ENCODE results near the gene SLC17A3. TPM values are rescaled to one million over a fixed set of nuclear protein-coding genes. Genes with fewer than 3 reads are reported as not detected.

SLC17A3 gene
- total and polyA plus RNA-seq, 9 of the 15 experiments (the other 6 are each of a cell fraction or from before 2014, with no cell fraction given), result 0.04 to 0.08 TPM; not detected in 7

GRCh38 chr6:25883991-25884390 lies 9.9 kb upstream of the SLC17A3 start:
- in situ Hi-C loops (cut with MboI) (no loop called here), intact Hi-C loops (cut with micrococcal nuclease) (no loop called here)
- POLR2A ChIA-PET, result no interaction called here
- BruUV-seq (replicated peaks), result no TSS peak
- Histone ChIP-seq H3K4me2 (ENCODE audit: insufficient read depth, low read length) (no peak overlapping the region), H4K20me1 (replicated peaks; ENCODE audit: control insufficient read depth, insufficient read depth, low read length) (no peaks in the 10 kb centered on the region), H3K79me2 (ENCODE audit: control insufficient read depth, insufficient read depth, low read length) (no peaks in the 10 kb centered on the region), H2AFZ (ENCODE audit: low read depth, low read length) (no peak overlapping the region), H3K36me3 (ENCODE audit: control insufficient read depth, insufficient read depth, low read length) (no peaks in the 10 kb centered on the region), H3K27me3 (ENCODE audit: control insufficient read depth in 2 of 2, insufficient read depth in 2 of 2, low read length in 2 of 2) (no peaks in the 10 kb centered on the region), H3K9ac (ENCODE audit: insufficient read depth in 1 of 2, low read depth in 2 of 2, low read length in 2 of 2) (no peak overlapping the region), H3K9me3 (replicated peaks; ENCODE audit: control insufficient read depth, insufficient read depth, low read depth, low read length) (no peaks in the 10 kb centered on the region), H3K27ac (ENCODE audit: extremely low read depth, low read depth, low read length) (no peak overlapping the region), H3K4me3 (no peak overlapping the region), H3K4me1 (replicated peaks in 1 of 2; ENCODE audit: control insufficient read depth in 2 of 2, insufficient read depth in 2 of 2, low read length in 2 of 2) (peaks cover 0 to 5% of the 10 kb centered on the region in 2 experiments; a peak in 1 of 5 replicates), H3K9me1 (ENCODE audit: control insufficient read depth, insufficient read depth, low read length) (no peaks in the 10 kb centered on the region)
- 3% methylated on average over 2 of the region's 2 CpGs for WGBS (ENCODE audit: insufficient coverage, low coverage, missing lambda C conversion rate)
- TF ChIP-seq ZFP1 (CRISPR knock-in tag; IDR thresholded peaks at IDR 0.05) (no peak), MAZ (CRISPR knock-in tag; conservative IDR thresholded peaks at IDR 0.05 in 1 of 2, IDR thresholded peaks at IDR 0.05 in 1 of 2) (no peak), ZNF282 (CRISPR knock-in tag; IDR thresholded peaks at IDR 0.05) (no peak), GTF2A2 (tag; IDR thresholded peaks at IDR 0.05) (no peak), NFXL1 (CRISPR knock-in tag; IDR thresholded peaks at IDR 0.05) (no peak), SMAD3 (CRISPR knock-in tag; conservative IDR thresholded peaks at IDR 0.05) (no peak), SREBF2 (CRISPR knock-in tag; IDR thresholded peaks at IDR 0.05) (no peak), HNRNPL (IDR thresholded peaks at IDR 0.05; ENCODE audit: low read depth, low read length) (no peak), GTF3C2 (IDR thresholded peaks at IDR 0.05; ENCODE audit: borderline replicate concordance, extremely low read depth, insufficient read length) (no peak), ZBTB17 (CRISPR knock-in tag; IDR thresholded peaks at IDR 0.05) (no peak), TGIF2 (CRISPR knock-in tag; IDR thresholded peaks at IDR 0.05) (no peak), FOS (IDR thresholded peaks at IDR 0.05; ENCODE audit: extremely low read depth, insufficient read length) (no peak), E2F5 (CRISPR knock-in tag; IDR thresholded peaks at IDR 0.05) (no peak), JUND (IDR thresholded peaks at IDR 0.05; ENCODE audit: borderline replicate concordance, low read depth, low read length) (no peak), JUND (tag; IDR thresholded peaks at IDR 0.05; ENCODE audit: borderline replicate concordance, low read depth, low read length) (no peak), POLR2A (conservative IDR thresholded peaks at IDR 0.05) (no peak)
- TF ChIP-seq, protein P1, sequence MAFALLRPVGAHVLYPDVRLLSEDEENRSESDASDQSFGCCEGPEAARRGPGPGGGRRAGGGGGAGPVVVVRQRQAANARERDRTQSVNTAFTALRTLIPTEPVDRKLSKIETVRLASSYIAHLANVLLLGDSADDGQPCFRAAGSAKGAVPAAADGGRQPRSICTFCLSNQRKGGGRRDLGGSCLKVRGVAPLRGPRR (CRISPR knock-in tag; IDR thresholded peaks at IDR 0.05), result no peak
- DNase-seq (ENCODE audit: extremely low read depth in 1 of 4, low spot score in 3 of 4) (no peak), ATAC-seq (no peak), FAIRE-seq (no peak)
- CTCF ChIA-PET (ENCODE audit: low intra/inter-chr PET ratio), result no interaction called here
